HFF-Myc (cell line): Measurements from ENCODE around the gene RAB40AL.
"Not testable (repeated sequence)": the region's sequence is repeated elsewhere in the genome, so short reads cannot be mapped to it uniquely, and the experiment has no call there.

Source experiments
- DNase-seq: peaks from one replicate; pipeline ENCODE4 v3.0.0-alpha.2; 2011; ENCODE audit warnings: low read depth; ENCODE audit errors: extremely low read depth
- H3K4me3 ChIP-seq: replicated peaks from 2 replicates; pipeline ENCODE4 v1.5.1; 2011; ENCODE audit warnings: low read depth, mild to moderate bottlenecking, control low read depth, low read length
- CTCF ChIP-seq: IDR thresholded peaks from 2 replicates; pipeline ENCODE4 v1.5.1; 2012; ENCODE audit warnings: mild to moderate bottlenecking, low read depth, low read length, control low read depth; ENCODE audit errors: missing control alignments

RAB40AL gene

GRCh38 chrX:102966701-102967100 is 29.6 kb downstream of the RAB40AL start:
- no peak for DNase-seq
- no peak overlapping the region for H3K4me3 ChIP-seq
- TF ChIP-seq CTCF = no peak

GRCh38 chrX:102968216-102968615 is 31.1 kb downstream of the RAB40AL start:
- DNase-seq = no peak

GRCh38 chrX:102971536-102971935 is 34.5 kb downstream of the RAB40AL start:
- DNase-seq, H3K4me3 ChIP-seq: not testable (repeated sequence)

More at GRCh38 chrX:102968216-102968615, 31.1 kb downstream of the RAB40AL start:
- TF ChIP-seq CTCF = no peak
- H3K4me3 ChIP-seq = no peak overlapping the region

- no peak for DNase-seq
- TF ChIP-seq CTCF = no peak
- H3K4me3 ChIP-seq = no peak overlapping the region
Observed at GRCh38 chrX:102975016-102975415, 37.9 kb downstream of the RAB40AL start.

- no peak for DNase-seq
- TF ChIP-seq CTCF = no peak
- no peak overlapping the region for H3K4me3 ChIP-seq
Observed at GRCh38 chrX:102976286-102976685, 39.2 kb downstream of the RAB40AL start.

GRCh38 chrX:102976793-102977495 is 39.9 kb downstream of the RAB40AL start:
- no peak for DNase-seq
- H3K4me3 ChIP-seq = no peak overlapping the region
- TF ChIP-seq CTCF = no peak

- no peak overlapping the region for H3K4me3 ChIP-seq
- no peak for DNase-seq
- TF ChIP-seq CTCF = no peak
Observed at GRCh38 chrX:102978594-102978993, 41.5 kb downstream of the RAB40AL start.
